ENCODE measurements around the gene NPHS2. TPM values are rescaled to one million over a fixed set of nuclear protein-coding genes. Genes with fewer than 3 reads are reported as not detected.

NPHS2 gene
- total RNA-seq, 1 donor from 2014 or later, result not detected

GRCh38 chr1:179583771-179584320 lies 8.1 kb upstream of the NPHS2 start:
- Mint-ChIP-seq H3K27me3 (ENCODE audit: insufficient read depth) (peaks cover 19% of the 10 kb centered on the region), H3K36me3 (ENCODE audit: low read depth) (no peaks in the 10 kb centered on the region), H3K4me1 (ENCODE audit: low read depth) (no peaks in the 10 kb centered on the region), H3K9me3 (no peaks in the 10 kb centered on the region), H3K27ac (no peak overlapping the region), H3K4me3 (no peak overlapping the region)
- intact Hi-C loops (cut with micrococcal nuclease), result no loop called here
- DNase-seq (ENCODE audit: low spot score), result no peak

- intact Hi-C loops (cut with micrococcal nuclease), result no loop called here
- peaks cover 36% of the 10 kb centered on the region for H3K27me3 Mint-ChIP-seq (ENCODE audit: insufficient read depth)
- DNase-seq (ENCODE audit: low spot score), result no peak
- no peak overlapping the region for H3K4me3 Mint-ChIP-seq
- no peak overlapping the region for H3K27ac Mint-ChIP-seq
- H3K4me1 Mint-ChIP-seq (ENCODE audit: low read depth), result no peaks in the 10 kb centered on the region
- no peaks in the 10 kb centered on the region for H3K36me3 Mint-ChIP-seq (ENCODE audit: low read depth)
- no peaks in the 10 kb centered on the region for H3K9me3 Mint-ChIP-seq
Observed at GRCh38 chr1:179576509-179576908, 761 bp upstream of the NPHS2 start.

- intact Hi-C loops (cut with micrococcal nuclease), result no loop called here
- Mint-ChIP-seq H3K4me3 (no peak overlapping the region), H3K9me3 (no peaks in the 10 kb centered on the region), H3K36me3 (ENCODE audit: low read depth) (no peaks in the 10 kb centered on the region), H3K4me1 (ENCODE audit: low read depth) (no peaks in the 10 kb centered on the region), H3K27ac (no peak overlapping the region), H3K27me3 (ENCODE audit: insufficient read depth) (peaks cover 2% of the 10 kb centered on the region)
- no peak for DNase-seq (ENCODE audit: low spot score)
Observed at GRCh38 chr1:179558078-179558477, 17.7 kb downstream of the NPHS2 start.

GRCh38 chr1:179554427-179554826 lies 21.3 kb downstream of the NPHS2 start:
- no peak overlapping the region for H3K4me3 Mint-ChIP-seq
- H3K9me3 Mint-ChIP-seq, result no peaks in the 10 kb centered on the region
- H3K4me1 Mint-ChIP-seq (ENCODE audit: low read depth), result no peaks in the 10 kb centered on the region
- H3K27me3 Mint-ChIP-seq (ENCODE audit: insufficient read depth), result no peaks in the 10 kb centered on the region
- no peak for DNase-seq (ENCODE audit: low spot score)
- intact Hi-C loops (cut with micrococcal nuclease), result no loop called here
- H3K27ac Mint-ChIP-seq, result no peak overlapping the region
- H3K36me3 Mint-ChIP-seq (ENCODE audit: low read depth), result no peaks in the 10 kb centered on the region

- Mint-ChIP-seq H3K27ac (no peak overlapping the region), H3K4me1 (ENCODE audit: low read depth) (no peaks in the 10 kb centered on the region), H3K4me3 (no peak overlapping the region)
Observed at GRCh38 chr1:179550746-179551682, 24.7 kb downstream of the NPHS2 start.

GRCh38 chr1:179549368-179549700 lies 26.4 kb downstream of the NPHS2 start:
- Mint-ChIP-seq H3K27ac (no peak overlapping the region), H3K9me3 (no peaks in the 10 kb centered on the region), H3K27me3 (ENCODE audit: insufficient read depth) (no peaks in the 10 kb centered on the region), H3K4me3 (no peak overlapping the region), H3K36me3 (ENCODE audit: low read depth) (no peaks in the 10 kb centered on the region), H3K4me1 (ENCODE audit: low read depth) (no peaks in the 10 kb centered on the region)
- no peak for DNase-seq (ENCODE audit: low spot score)
- intact Hi-C loops (cut with micrococcal nuclease), result no loop called here

More at GRCh38 chr1:179550746-179551682, 24.7 kb downstream of the NPHS2 start:
- intact Hi-C loops (cut with micrococcal nuclease), result no loop called here
- no peak for DNase-seq (ENCODE audit: low spot score)
- H3K9me3 Mint-ChIP-seq, result no peaks in the 10 kb centered on the region
- no peaks in the 10 kb centered on the region for H3K27me3 Mint-ChIP-seq (ENCODE audit: insufficient read depth)
- no peaks in the 10 kb centered on the region for H3K36me3 Mint-ChIP-seq (ENCODE audit: low read depth)

- Mint-ChIP-seq H3K9me3 (no peaks in the 10 kb centered on the region), H3K27me3 (ENCODE audit: insufficient read depth) (no peaks in the 10 kb centered on the region), H3K4me1 (ENCODE audit: low read depth) (no peaks in the 10 kb centered on the region), H3K27ac (no peak overlapping the region), H3K4me3 (no peak overlapping the region), H3K36me3 (ENCODE audit: low read depth) (no peaks in the 10 kb centered on the region)
- no peak for DNase-seq (ENCODE audit: low spot score)
- intact Hi-C loops (cut with micrococcal nuclease), result no loop called here
Observed at GRCh38 chr1:179548666-179549367, 26.9 kb downstream of the NPHS2 start.

- Mint-ChIP-seq H3K36me3 (ENCODE audit: low read depth) (no peaks in the 10 kb centered on the region), H3K4me1 (ENCODE audit: low read depth) (no peaks in the 10 kb centered on the region), H3K9me3 (no peaks in the 10 kb centered on the region), H3K27ac (no peak overlapping the region), H3K27me3 (ENCODE audit: insufficient read depth) (no peaks in the 10 kb centered on the region), H3K4me3 (no peak overlapping the region)
- no peak for DNase-seq (ENCODE audit: low spot score)
- intact Hi-C loops (cut with micrococcal nuclease), result no loop called here
Observed at GRCh38 chr1:179547021-179547535, 28.7 kb downstream of the NPHS2 start.

- H3K27me3 Mint-ChIP-seq (ENCODE audit: insufficient read depth), result no peaks in the 10 kb centered on the region
- no peaks in the 10 kb centered on the region for H3K4me1 Mint-ChIP-seq (ENCODE audit: low read depth)
- DNase-seq (ENCODE audit: low spot score), result no peak
- no peaks in the 10 kb centered on the region for H3K36me3 Mint-ChIP-seq (ENCODE audit: low read depth)
- H3K4me3 Mint-ChIP-seq, result no peak overlapping the region
- intact Hi-C loops (cut with micrococcal nuclease), result no loop called here
- no peaks in the 10 kb centered on the region for H3K9me3 Mint-ChIP-seq
- no peak overlapping the region for H3K27ac Mint-ChIP-seq
Observed at GRCh38 chr1:179545321-179545720, 30.4 kb downstream of the NPHS2 start.

- Mint-ChIP-seq H3K27ac (no peak overlapping the region), H3K27me3 (ENCODE audit: insufficient read depth) (no peaks in the 10 kb centered on the region), H3K4me1 (ENCODE audit: low read depth) (no peaks in the 10 kb centered on the region), H3K36me3 (ENCODE audit: low read depth) (no peaks in the 10 kb centered on the region), H3K4me3 (no peak overlapping the region), H3K9me3 (peaks cover 5% of the 10 kb centered on the region)
- no peak for DNase-seq (ENCODE audit: low spot score)
- intact Hi-C loops (cut with micrococcal nuclease), result no loop called here
Observed at GRCh38 chr1:179541774-179542173, 34.0 kb downstream of the NPHS2 start.

- peaks cover 5% of the 10 kb centered on the region for H3K9me3 Mint-ChIP-seq
- no peak overlapping the region for H3K4me3 Mint-ChIP-seq
- no peaks in the 10 kb centered on the region for H3K27me3 Mint-ChIP-seq (ENCODE audit: insufficient read depth)
Observed at GRCh38 chr1:179530352-179530751, 45.4 kb downstream of the NPHS2 start.

GRCh38 chr1:179529482-179530195 lies 46.1 kb downstream of the NPHS2 start:
- H3K9me3 Mint-ChIP-seq, result peaks cover 2% of the 10 kb centered on the region
- H3K27ac Mint-ChIP-seq, result no peak overlapping the region
- no peak for DNase-seq (ENCODE audit: low spot score)
- no peak overlapping the region for H3K4me3 Mint-ChIP-seq
- no peaks in the 10 kb centered on the region for H3K4me1 Mint-ChIP-seq (ENCODE audit: low read depth)
- no peaks in the 10 kb centered on the region for H3K27me3 Mint-ChIP-seq (ENCODE audit: insufficient read depth)
- intact Hi-C loops (cut with micrococcal nuclease), result no loop called here
- no peaks in the 10 kb centered on the region for H3K36me3 Mint-ChIP-seq (ENCODE audit: low read depth)

More at GRCh38 chr1:179530352-179530751, 45.4 kb downstream of the NPHS2 start:
- DNase-seq (ENCODE audit: low spot score), result no peak
- intact Hi-C loops (cut with micrococcal nuclease), result no loop called here
- Mint-ChIP-seq H3K27ac (no peak overlapping the region), H3K36me3 (ENCODE audit: low read depth) (no peaks in the 10 kb centered on the region), H3K4me1 (ENCODE audit: low read depth) (no peaks in the 10 kb centered on the region)

Measured in activated T-helper 1 cell treated with anti-CD3 and anti-CD28 coated beads, Interleukin-12 subunit alpha, Interleukin-12 subunit beta, Interleukin-2, Interleukin-4 antibody, amounts not matched to agents 30 ng/mL and 10 ng/mL and 1 ng/mL, durations not matched to agents 14 hours and 24 hours and 36 hours (primary cell).